ENCODE measurements around the gene ARL10. TPM values are rescaled to one million over a fixed set of nuclear protein-coding genes. Genes with fewer than 3 reads are reported as not detected.

Gene ARL10
- polyA plus RNA-seq, 1 donor (not counting 4 experiments of a cell fraction or from before 2014, with no cell fraction given) = 1.6 TPM

GRCh38 chr5:176408590-176408989, 43.3 kb downstream of the ARL10 start:
- FAIRE-seq (no peak), DNase-seq (ENCODE audit: low read depth, low spot score) (no peak)
- peaks cover 33 to 36% of the 10 kb centered on the region in 2 experiments for H3K36me3 ChIP-seq (ENCODE audit: control insufficient read depth in 2 of 2, extremely low read depth in 1 of 2, insufficient read depth in 2 of 2, low read length in 2 of 2)
- H2AFZ ChIP-seq (ENCODE audit: control insufficient read depth, low read length) = no peak overlapping the region
- peaks cover 68% of the 10 kb centered on the region for H3K79me2 ChIP-seq (ENCODE audit: control insufficient read depth, insufficient read depth, low read length)
- no peaks in the 10 kb centered on the region for H3K9me1 ChIP-seq (ENCODE audit: control insufficient read depth, extremely low read depth, insufficient read depth, low read length)
- H3K27ac ChIP-seq (ENCODE audit: control insufficient read depth, insufficient read depth, low read length) = no peak overlapping the region
- H3K9ac ChIP-seq (ENCODE audit: control insufficient read depth, extremely low read depth, insufficient read depth, low read length) = no peak overlapping the region
- H3K9me3 ChIP-seq (ENCODE audit: control insufficient read depth, low read depth, low read length) = no peaks in the 10 kb centered on the region
- no peak overlapping the region for H3K4me3 ChIP-seq (ENCODE audit: control insufficient read depth in 2 of 3, extremely low read depth in 1 of 3, insufficient read depth in 2 of 3, low read depth in 1 of 3, low read length in 3 of 3)
- no peak overlapping the region for H3K4me2 ChIP-seq (ENCODE audit: control insufficient read depth, extremely low read depth, insufficient read depth, low read depth, low read length)
- H3K27me3 ChIP-seq (ENCODE audit: control insufficient read depth, extremely low read depth, insufficient read depth, low read length) = no peaks in the 10 kb centered on the region
- peaks cover 41% of the 10 kb centered on the region for H3K4me1 ChIP-seq (ENCODE audit: control insufficient read depth, extremely low read depth, insufficient read depth, low read length)
- H4K20me1 ChIP-seq (ENCODE audit: control insufficient read depth, extremely low read depth, insufficient read depth, low read length) = peaks cover 11% of the 10 kb centered on the region
- TF ChIP-seq CTCF (optimal IDR thresholded peaks at IDR 0.05 in 1 of 3, IDR thresholded peaks at IDR 0.05 in 1 of 3, conservative IDR thresholded peaks at IDR 0.05 in 1 of 3; ENCODE audit: extremely low read depth in 1 of 3, insufficient read depth in 2 of 3, low read length in 3 of 3) (no peak), EZH2 (IDR thresholded peaks at IDR 0.05; ENCODE audit: low read length) (no peak)
- dilution Hi-C loops (cut with MboI; ENCODE audit: extremely low pct_ligation_motif_present, low sequenced_read_pairs) = no loop called here

GRCh38 chr5:176409765-176410164, 44.5 kb downstream of the ARL10 start:
- Histone ChIP-seq H3K4me3 (ENCODE audit: control insufficient read depth in 2 of 3, extremely low read depth in 1 of 3, insufficient read depth in 2 of 3, low read depth in 1 of 3, low read length in 3 of 3) (no peak overlapping the region), H3K36me3 (ENCODE audit: control insufficient read depth in 2 of 2, extremely low read depth in 1 of 2, insufficient read depth in 2 of 2, low read length in 2 of 2) (peaks cover 28 to 36% of the 10 kb centered on the region in 2 experiments), H3K4me2 (ENCODE audit: control insufficient read depth, extremely low read depth, insufficient read depth, low read depth, low read length) (no peak overlapping the region), H3K79me2 (ENCODE audit: control insufficient read depth, insufficient read depth, low read length) (peaks cover 72% of the 10 kb centered on the region), H3K27me3 (ENCODE audit: control insufficient read depth, extremely low read depth, insufficient read depth, low read length) (no peaks in the 10 kb centered on the region), H3K4me1 (ENCODE audit: control insufficient read depth, extremely low read depth, insufficient read depth, low read length) (peaks cover 46% of the 10 kb centered on the region), H3K9me3 (ENCODE audit: control insufficient read depth, low read depth, low read length) (no peaks in the 10 kb centered on the region), H3K9ac (ENCODE audit: control insufficient read depth, extremely low read depth, insufficient read depth, low read length) (no peak overlapping the region), H4K20me1 (ENCODE audit: control insufficient read depth, extremely low read depth, insufficient read depth, low read length) (peaks cover 11% of the 10 kb centered on the region), H3K9me1 (ENCODE audit: control insufficient read depth, extremely low read depth, insufficient read depth, low read length) (no peaks in the 10 kb centered on the region), H2AFZ (ENCODE audit: control insufficient read depth, low read length) (no peak overlapping the region), H3K27ac (ENCODE audit: control insufficient read depth, insufficient read depth, low read length) (no peak overlapping the region)
- DNase-seq (ENCODE audit: low read depth, low spot score) = no peak
- peak; percentile 39 for FAIRE-seq
- TF ChIP-seq CTCF (optimal IDR thresholded peaks at IDR 0.05 in 1 of 3, IDR thresholded peaks at IDR 0.05 in 1 of 3, conservative IDR thresholded peaks at IDR 0.05 in 1 of 3; ENCODE audit: extremely low read depth in 1 of 3, insufficient read depth in 2 of 3, low read length in 3 of 3) = no peak
- no peak for TF ChIP-seq EZH2 (IDR thresholded peaks at IDR 0.05; ENCODE audit: low read length)
- dilution Hi-C loops (cut with MboI; ENCODE audit: extremely low pct_ligation_motif_present, low sequenced_read_pairs) = no loop called here

Measured in keratinocyte (primary cell).